Measurements from ENCODE around the gene NACC1. TPM values are rescaled to one million over a fixed set of nuclear protein-coding genes. Genes with fewer than 3 reads are reported as not detected.

The NACC1 gene
- total and polyA plus RNA-seq, 2 experiments from 2014 or later, result 11.1 to 35.0 TPM

DNA sequence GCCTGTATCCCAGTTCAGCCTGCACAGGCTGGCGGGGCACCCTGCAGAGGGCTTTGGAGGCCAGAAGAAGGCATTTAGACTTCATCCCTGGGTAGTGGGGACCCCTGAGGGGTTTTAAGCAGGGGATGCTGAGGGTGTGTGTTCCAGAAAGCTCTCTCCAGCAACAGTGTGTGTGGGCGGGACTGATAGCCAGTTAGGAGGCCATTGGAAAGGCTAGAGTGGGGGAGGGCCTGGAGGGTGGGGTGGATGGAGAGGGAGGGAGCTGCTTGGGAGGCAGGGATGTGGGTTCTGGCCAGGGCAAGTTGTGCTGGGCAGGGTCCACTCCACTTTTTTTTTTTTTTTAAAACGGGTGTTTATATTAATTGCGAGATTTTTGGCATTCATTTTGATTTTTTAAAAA lies 43.7 kb upstream of the NACC1 start:
- H3K27ac ChIP-seq, result no peak overlapping the region
- no peak overlapping the region for H3K4me2 ChIP-seq
- no peaks in the 10 kb centered on the region for H4K20me1 ChIP-seq (ENCODE audit: insufficient read depth, poor library complexity, severe bottlenecking)
- no peak overlapping the region for H3K4me3 ChIP-seq
- H3K79me2 ChIP-seq, result no peaks in the 10 kb centered on the region
- no peaks in the 10 kb centered on the region for H3K9me3 ChIP-seq (ENCODE audit: low read depth)
- H3K4me1 ChIP-seq (ENCODE audit: insufficient read depth), result peaks cover 40% of the 10 kb centered on the region
- no peak overlapping the region for H2AFZ ChIP-seq
- WGBS (ENCODE audit: low lambda C conversion rate, missing lambda C conversion rate), result 83% methylated on average over 4 of the region's 4 CpGs
- H3K9me2 ChIP-seq (replicated peaks; ENCODE audit: insufficient read depth), result no peaks in the 10 kb centered on the region
- H3K36me3 ChIP-seq (replicated peaks; ENCODE audit: insufficient read depth, low read depth), result no peaks in the 10 kb centered on the region
- peaks cover 4% of the 10 kb centered on the region for H3K27me3 ChIP-seq
- no peak for DNase-seq (ENCODE audit: low spot score)
- TF ChIP-seq EZH2phosphoT487 (IDR thresholded peaks at IDR 0.05; ENCODE audit: low read depth, severe bottlenecking, unreplicated experiment), result no peak
- TF ChIP-seq EZH2 (IDR thresholded peaks at IDR 0.05; ENCODE audit: borderline replicate concordance), result no peak
- no peak for TF ChIP-seq CTCF (IDR thresholded peaks at IDR 0.05; ENCODE audit: poor library complexity)

DNA sequence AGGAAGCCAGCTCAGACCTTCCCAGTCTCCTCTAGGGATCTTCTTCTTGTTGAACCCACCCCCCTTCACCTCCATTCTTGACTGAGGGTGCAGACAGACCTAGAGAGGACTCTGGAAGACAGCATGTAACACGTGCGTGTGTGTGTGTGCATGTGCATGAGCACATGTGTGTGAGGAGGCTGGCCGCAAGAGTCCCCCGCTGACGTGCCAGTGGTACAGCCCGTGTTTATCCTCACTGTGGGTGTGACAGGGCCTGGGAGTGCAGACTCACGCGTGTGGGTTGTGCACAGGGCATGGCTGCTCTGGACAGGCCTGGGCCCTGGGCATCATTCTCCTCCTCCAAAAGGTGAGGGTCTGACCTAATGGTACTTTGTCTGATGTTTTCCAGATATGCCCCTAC lies 41.7 kb upstream of the NACC1 start:
- TF ChIP-seq EZH2phosphoT487 (IDR thresholded peaks at IDR 0.05; ENCODE audit: low read depth, severe bottlenecking, unreplicated experiment) (no peak), EZH2 (IDR thresholded peaks at IDR 0.05; ENCODE audit: borderline replicate concordance) (no peak), CTCF (IDR thresholded peaks at IDR 0.05; ENCODE audit: poor library complexity) (no peak)
- Histone ChIP-seq H3K36me3 (replicated peaks; ENCODE audit: insufficient read depth, low read depth) (no peaks in the 10 kb centered on the region), H3K27ac (peak overlapping the region; percentile 88), H3K27me3 (peaks cover 4% of the 10 kb centered on the region), H3K79me2 (no peaks in the 10 kb centered on the region), H4K20me1 (ENCODE audit: insufficient read depth, poor library complexity, severe bottlenecking) (no peaks in the 10 kb centered on the region), H3K9me2 (replicated peaks; ENCODE audit: insufficient read depth) (no peaks in the 10 kb centered on the region), H3K4me3 (no peak overlapping the region), H3K4me1 (ENCODE audit: insufficient read depth) (peaks cover 42% of the 10 kb centered on the region), H2AFZ (no peak overlapping the region), H3K4me2 (no peak overlapping the region), H3K9me3 (ENCODE audit: low read depth) (no peaks in the 10 kb centered on the region)
- no peak for DNase-seq (ENCODE audit: low spot score)
- 78% methylated on average over 8 of the region's 8 CpGs for WGBS (ENCODE audit: low lambda C conversion rate, missing lambda C conversion rate)

- H3K4me2 ChIP-seq, result no peak overlapping the region
- H3K4me1 ChIP-seq (ENCODE audit: insufficient read depth), result peaks cover 44% of the 10 kb centered on the region
- no peaks in the 10 kb centered on the region for H3K79me2 ChIP-seq
- TF ChIP-seq EZH2phosphoT487 (IDR thresholded peaks at IDR 0.05; ENCODE audit: low read depth, severe bottlenecking, unreplicated experiment) (no peak), CTCF (IDR thresholded peaks at IDR 0.05; ENCODE audit: poor library complexity) (no peak), EZH2 (IDR thresholded peaks at IDR 0.05; ENCODE audit: borderline replicate concordance) (no peak)
- no peak for DNase-seq (ENCODE audit: low spot score)
- no peak overlapping the region for H2AFZ ChIP-seq
- no peak overlapping the region for H3K4me3 ChIP-seq
- no peaks in the 10 kb centered on the region for H4K20me1 ChIP-seq (ENCODE audit: insufficient read depth, poor library complexity, severe bottlenecking)
- no peaks in the 10 kb centered on the region for H3K36me3 ChIP-seq (replicated peaks; ENCODE audit: insufficient read depth, low read depth)
- WGBS (ENCODE audit: low lambda C conversion rate, missing lambda C conversion rate), result 71% methylated on average over 6 of the region's 6 CpGs
- H3K9me2 ChIP-seq (replicated peaks; ENCODE audit: insufficient read depth), result no peaks in the 10 kb centered on the region
- no peaks in the 10 kb centered on the region for H3K9me3 ChIP-seq (ENCODE audit: low read depth)
- peaks cover 4% of the 10 kb centered on the region for H3K27me3 ChIP-seq
- peak overlapping the region; percentile 88 for H3K27ac ChIP-seq
Observed at GRCh38 chr19:13076787-13077186, 41.3 kb upstream of the NACC1 start.

DNA sequence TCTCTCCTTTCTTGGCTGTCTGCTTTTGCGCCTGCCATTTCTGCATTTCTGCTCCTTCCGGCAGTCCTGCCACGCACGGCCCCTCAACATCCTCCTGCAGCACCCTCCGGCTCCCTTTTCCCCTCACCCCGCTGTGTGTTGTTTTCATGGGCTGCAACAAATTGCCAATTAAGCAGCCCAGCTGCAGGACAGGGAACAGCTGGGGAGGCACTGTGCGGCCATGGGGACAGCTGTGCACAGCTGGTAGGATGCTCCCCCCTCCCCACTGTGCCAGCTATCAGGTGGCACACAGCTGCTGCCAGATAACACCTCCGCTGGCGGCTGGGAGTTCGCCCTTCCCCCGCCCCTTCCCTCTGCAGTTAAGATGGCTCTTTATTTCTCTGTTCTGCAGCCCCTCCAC lies 40.8 kb upstream of the NACC1 start:
- TF ChIP-seq EZH2phosphoT487 (IDR thresholded peaks at IDR 0.05; ENCODE audit: low read depth, severe bottlenecking, unreplicated experiment) (no peak), EZH2 (IDR thresholded peaks at IDR 0.05; ENCODE audit: borderline replicate concordance) (no peak), CTCF (IDR thresholded peaks at IDR 0.05; ENCODE audit: poor library complexity) (no peak)
- Histone ChIP-seq H3K4me2 (no peak overlapping the region), H4K20me1 (ENCODE audit: insufficient read depth, poor library complexity, severe bottlenecking) (no peaks in the 10 kb centered on the region), H2AFZ (no peak overlapping the region), H3K9me3 (ENCODE audit: low read depth) (no peaks in the 10 kb centered on the region), H3K4me1 (ENCODE audit: insufficient read depth) (peaks cover 49% of the 10 kb centered on the region), H3K27ac (peak overlapping the region; percentile 88), H3K27me3 (peaks cover 4% of the 10 kb centered on the region), H3K79me2 (no peaks in the 10 kb centered on the region), H3K9me2 (replicated peaks; ENCODE audit: insufficient read depth) (no peaks in the 10 kb centered on the region), H3K36me3 (replicated peaks; ENCODE audit: insufficient read depth, low read depth) (no peaks in the 10 kb centered on the region), H3K4me3 (no peak overlapping the region)
- WGBS (ENCODE audit: low lambda C conversion rate, missing lambda C conversion rate), result 61% methylated on average over 11 of the region's 11 CpGs
- DNase-seq (ENCODE audit: low spot score), result no peak

Measured in hepatocyte (in vitro differentiated cells).